ENCODE measurements around the gene RBM23. TPM values are rescaled to one million over a fixed set of nuclear protein-coding genes. Genes with fewer than 3 reads are reported as not detected.

RBM23 gene
- total and polyA plus RNA-seq, 10 of the 15 experiments (the other 5 are each of a cell fraction or from before 2014, with no cell fraction given), result 54.0 to 72.6 (median 61.3) TPM

GRCh38 chr14:22919601-22919921 lies 612 bp upstream of the RBM23 start (continued):
- TF ChIP-seq, protein P1, sequence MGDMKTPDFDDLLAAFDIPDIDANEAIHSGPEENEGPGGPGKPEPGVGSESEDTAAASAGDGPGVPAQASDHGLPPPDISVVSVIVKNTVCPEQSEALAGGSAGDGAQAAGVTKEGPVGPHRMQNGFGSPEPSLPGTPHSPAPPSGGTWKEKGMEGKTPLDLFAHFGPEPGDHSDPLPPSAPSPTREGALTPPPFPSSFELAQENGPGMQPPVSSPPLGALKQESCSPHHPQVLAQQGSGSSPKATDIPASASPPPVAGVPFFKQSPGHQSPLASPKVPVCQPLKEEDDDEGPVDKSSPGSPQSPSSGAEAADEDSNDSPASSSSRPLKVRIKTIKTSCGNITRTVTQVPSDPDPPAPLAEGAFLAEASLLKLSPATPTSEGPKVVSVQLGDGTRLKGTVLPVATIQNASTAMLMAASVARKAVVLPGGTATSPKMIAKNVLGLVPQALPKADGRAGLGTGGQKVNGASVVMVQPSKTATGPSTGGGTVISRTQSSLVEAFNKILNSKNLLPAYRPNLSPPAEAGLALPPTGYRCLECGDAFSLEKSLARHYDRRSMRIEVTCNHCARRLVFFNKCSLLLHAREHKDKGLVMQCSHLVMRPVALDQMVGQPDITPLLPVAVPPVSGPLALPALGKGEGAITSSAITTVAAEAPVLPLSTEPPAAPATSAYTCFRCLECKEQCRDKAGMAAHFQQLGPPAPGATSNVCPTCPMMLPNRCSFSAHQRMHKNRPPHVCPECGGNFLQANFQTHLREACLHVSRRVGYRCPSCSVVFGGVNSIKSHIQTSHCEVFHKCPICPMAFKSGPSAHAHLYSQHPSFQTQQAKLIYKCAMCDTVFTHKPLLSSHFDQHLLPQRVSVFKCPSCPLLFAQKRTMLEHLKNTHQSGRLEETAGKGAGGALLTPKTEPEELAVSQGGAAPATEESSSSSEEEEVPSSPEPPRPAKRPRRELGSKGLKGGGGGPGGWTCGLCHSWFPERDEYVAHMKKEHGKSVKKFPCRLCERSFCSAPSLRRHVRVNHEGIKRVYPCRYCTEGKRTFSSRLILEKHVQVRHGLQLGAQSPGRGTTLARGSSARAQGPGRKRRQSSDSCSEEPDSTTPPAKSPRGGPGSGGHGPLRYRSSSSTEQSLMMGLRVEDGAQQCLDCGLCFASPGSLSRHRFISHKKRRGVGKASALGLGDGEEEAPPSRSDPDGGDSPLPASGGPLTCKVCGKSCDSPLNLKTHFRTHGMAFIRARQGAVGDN (IDR thresholded peaks at IDR 0.05), result peak; percentile 45; the same call in 1 of the 2 replicates

DNA sequence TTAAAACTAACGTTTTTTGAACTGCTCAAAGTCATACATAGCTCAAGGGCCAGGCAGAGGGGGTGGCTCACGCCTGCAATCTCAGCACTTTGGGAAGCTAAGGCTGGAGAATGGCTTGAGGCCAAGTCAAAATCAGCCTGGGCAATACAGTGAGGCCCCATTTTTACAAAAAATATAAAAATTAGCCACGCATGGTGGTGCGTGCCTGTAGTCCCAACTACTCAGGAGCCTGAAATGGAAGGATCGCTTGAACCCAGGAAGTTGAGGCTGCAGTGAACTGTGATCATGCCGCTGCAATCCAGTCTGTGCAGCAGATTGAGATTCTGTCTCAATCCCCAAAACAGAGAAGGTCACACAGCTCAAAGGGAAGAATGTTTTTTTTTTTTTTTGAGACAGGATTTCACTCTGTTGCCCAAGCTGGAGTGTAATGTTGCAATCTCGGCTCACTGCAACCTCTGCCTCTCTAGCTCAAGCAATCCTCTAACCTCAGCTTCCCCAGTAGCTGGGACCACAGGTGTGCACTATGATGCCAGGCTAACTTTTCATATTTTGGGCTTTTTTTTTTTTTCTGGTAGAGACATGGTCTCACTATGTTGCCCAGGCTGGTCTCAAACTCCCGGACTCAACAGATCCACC lies 2.9 kb downstream of the RBM23 start:
- H3K79me2 ChIP-seq (ENCODE audit: control insufficient read depth, insufficient read depth, low read length), result peaks cover 45% of the 10 kb centered on the region
- H3K27ac ChIP-seq (ENCODE audit: control insufficient read depth, insufficient read depth), result no peak overlapping the region
- ChIA-PET POLR2A (interaction anchor here (0.7 to 6.2 kb wide), 8 partner anchors 12 to 121 kb away, joined by 3 to 73 read pairs (median 4); partner anchors contain the start of genes LRP10 and PRMT5), SMC1A (ENCODE audit: uncharacterized antibody, unreplicated experiment) (interaction anchor here (0.6 to 2.3 kb wide), 12 partner anchors 10 to 296 kb away, joined by 3 to 9 read pairs (median 4); partner anchors contain the start of gene PRMT5), CTCF (interaction anchor here (0.6 to 6.0 kb wide), 11 partner anchors 14 to 636 kb away, joined by 3 to 56 read pairs (median 3); partner anchors contain the start of genes LRP10 and PRMT5), RAD21 (ENCODE audit: unreplicated experiment) (interaction anchor here (1.1 to 1.7 kb wide), 6 partner anchors 8 to 86 kb away, joined by 3 to 8 read pairs (median 4); no protein-coding TSS in a partner anchor)
- in situ Hi-C loops (cut with MboI) (no loop called here), intact Hi-C loops (cut with micrococcal nuclease; ENCODE audit: unreplicated experiment) (loop anchor here (5.0 to 10.0 kb wide), 2 partner anchors 44 to 431 kb away; partner anchors contain the start of gene LRP10)
- 86% methylated on average over 8 of the region's 8 CpGs for WGBS (ENCODE audit: insufficient coverage, insufficient replicate concordance, low lambda C conversion rate, missing lambda C conversion rate)
- H3K9me3 ChIP-seq (replicated peaks; ENCODE audit: control insufficient read depth, insufficient read depth, low read length), result no peaks in the 10 kb centered on the region
- H3K9ac ChIP-seq (ENCODE audit: control insufficient read depth, insufficient read depth, low read length), result no peak overlapping the region
- ATAC-seq (no peak), FAIRE-seq (no peak), DNase-seq (ENCODE audit: low read depth, low spot score) (no peak)
- peaks cover 8% of the 10 kb centered on the region for H3K4me1 ChIP-seq (ENCODE audit: control insufficient read depth, insufficient read depth, low read length)
- no peaks in the 10 kb centered on the region for H4K20me1 ChIP-seq (ENCODE audit: control insufficient read depth, insufficient read depth)
- peaks cover 2 to 7% of the 10 kb centered on the region in 2 experiments; a peak in 3 of 4 replicates for H3K36me3 ChIP-seq (ENCODE audit: control insufficient read depth in 2 of 2, insufficient read depth in 2 of 2, low read length in 1 of 2)
- no TSS peak for BruUV-seq (replicated peaks)
- no peaks in the 10 kb centered on the region for H3K27me3 ChIP-seq (replicated peaks in 1 of 2; ENCODE audit: control insufficient read depth in 2 of 2, insufficient read depth in 2 of 2, low read length in 1 of 2)
- H3K4me3 ChIP-seq, result no peak overlapping the region
- H2AFZ ChIP-seq (ENCODE audit: control insufficient read depth, low read depth, low read length), result no peak overlapping the region
- H3K4me2 ChIP-seq (ENCODE audit: control insufficient read depth, insufficient read depth), result peak overlapping the region; percentile 40; the same call in 1 of the 2 replicates
- TF ChIP-seq SREBF1 (IDR thresholded peaks at IDR 0.05; ENCODE audit: low read length) (no peak), RUNX3 (IDR thresholded peaks at IDR 0.05; ENCODE audit: low read length) (no peak), KLF5 (IDR thresholded peaks at IDR 0.05; ENCODE audit: partially characterized antibody) (no peak), ZBTB4 (CRISPR knock-in tag; IDR thresholded peaks at IDR 0.05) (no peak), NR2C2 (IDR thresholded peaks at IDR 0.05; ENCODE audit: borderline replicate concordance, control insufficient read depth, insufficient read length, low read depth) (no peak), PAX5 (IDR thresholded peaks at IDR 0.05; ENCODE audit: borderline replicate concordance, low read depth, low read length) (no peak), PAX8 (IDR thresholded peaks at IDR 0.05) (no peak), ZBTB40 (IDR thresholded peaks at IDR 0.05; ENCODE audit: borderline replicate concordance) (no peak), ZNF274 (IDR thresholded peaks at IDR 0.05; ENCODE audit: insufficient read depth, insufficient read length) (no peak)

Measured in GM12878 (cell line).